GM18907 (cell line): ENCODE results near the gene CBFA2T3.
"Not testable (repeated sequence)": the region's sequence is repeated elsewhere in the genome, so short reads cannot be mapped to it uniquely, and the experiment has no call there.

Source experiments
- ATAC-seq: cut with Tn5 transposase; IDR thresholded peaks from one replicate; pipeline ENCODE4 v1.9.1; 2021; ENCODE audit warnings: mild to moderate bottlenecking, moderate library complexity; ENCODE audit not compliant: unreplicated experiment

CBFA2T3 gene

DNA sequence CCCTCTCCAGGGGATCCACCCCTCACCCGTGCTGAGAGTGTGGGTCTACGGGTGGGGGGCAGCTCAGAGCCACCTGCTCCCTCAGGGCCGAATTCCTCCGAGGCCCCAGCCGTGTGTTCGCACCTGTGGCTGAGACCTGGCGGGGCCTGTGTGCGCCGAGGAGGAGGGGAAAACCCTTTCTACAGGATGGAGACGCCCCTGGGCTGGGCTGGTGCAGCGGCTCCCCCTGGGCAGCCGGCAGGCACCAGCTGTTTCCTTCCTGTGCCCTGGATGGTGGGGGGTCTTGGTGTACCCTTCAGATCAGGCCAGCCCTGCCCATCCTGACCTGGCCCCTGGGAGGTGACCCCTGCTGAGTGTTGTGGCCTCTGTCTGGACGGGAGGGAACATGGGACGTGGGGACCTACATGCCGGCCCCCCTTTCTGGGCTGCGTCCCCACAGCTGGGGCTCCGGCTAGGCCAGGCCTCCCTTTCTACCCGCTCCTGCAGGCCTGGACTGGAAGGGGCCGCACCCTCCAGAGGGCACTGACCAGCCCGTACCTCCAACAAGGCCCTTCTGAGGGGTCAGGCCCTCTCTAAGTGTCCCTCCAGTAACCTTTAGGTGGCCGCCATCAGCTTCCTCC is 82.2 kb downstream of the CBFA2T3 start:
- no peak for ATAC-seq

GRCh38 chr16:88894266-88894665 is 82.7 kb downstream of the CBFA2T3 start:
- ATAC-seq = not testable (repeated sequence)

DNA sequence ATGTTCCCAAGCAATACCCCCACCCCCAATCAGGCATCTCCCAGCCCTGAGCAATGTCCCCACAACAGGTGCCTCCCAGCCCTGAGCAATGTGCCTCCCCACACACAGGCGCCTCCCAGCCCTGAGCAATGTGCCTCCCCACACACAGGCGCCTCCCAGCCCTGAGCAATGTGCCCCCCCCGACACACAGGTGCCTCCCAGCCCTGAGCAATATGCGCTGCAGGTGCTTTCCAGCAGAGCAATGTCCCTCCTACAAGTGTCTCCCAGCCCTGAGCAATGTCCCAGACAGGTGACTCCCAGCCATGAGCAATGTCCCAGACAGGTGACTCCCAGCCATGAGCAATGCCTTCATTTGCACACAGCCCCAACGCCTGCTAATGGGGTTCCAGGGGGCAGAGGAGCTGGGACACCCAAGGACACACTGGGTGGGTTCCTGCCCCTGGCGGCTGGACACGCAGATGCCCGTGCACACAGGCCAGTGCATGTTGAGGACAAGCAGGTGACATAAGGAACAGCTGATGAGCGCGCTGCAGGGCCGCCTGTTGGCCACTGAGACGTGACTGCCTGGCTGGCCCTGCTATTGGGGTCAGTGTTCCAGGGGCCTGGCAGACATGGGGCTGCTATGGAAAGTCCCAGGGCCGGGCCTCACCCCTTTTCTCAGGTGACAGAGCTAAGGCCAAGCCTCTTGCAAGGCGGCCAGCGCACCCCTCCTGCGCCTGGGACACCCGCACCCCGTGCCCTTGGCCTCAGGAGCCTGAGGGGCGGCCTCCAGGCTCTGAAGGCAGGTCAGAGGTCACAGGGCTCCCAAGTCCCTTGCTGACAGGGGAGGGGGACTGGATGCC is 83.7 kb downstream of the CBFA2T3 start:
- no peak for ATAC-seq

GRCh38 chr16:88892065-88892464 is 84.9 kb downstream of the CBFA2T3 start:
- no peak for ATAC-seq

DNA sequence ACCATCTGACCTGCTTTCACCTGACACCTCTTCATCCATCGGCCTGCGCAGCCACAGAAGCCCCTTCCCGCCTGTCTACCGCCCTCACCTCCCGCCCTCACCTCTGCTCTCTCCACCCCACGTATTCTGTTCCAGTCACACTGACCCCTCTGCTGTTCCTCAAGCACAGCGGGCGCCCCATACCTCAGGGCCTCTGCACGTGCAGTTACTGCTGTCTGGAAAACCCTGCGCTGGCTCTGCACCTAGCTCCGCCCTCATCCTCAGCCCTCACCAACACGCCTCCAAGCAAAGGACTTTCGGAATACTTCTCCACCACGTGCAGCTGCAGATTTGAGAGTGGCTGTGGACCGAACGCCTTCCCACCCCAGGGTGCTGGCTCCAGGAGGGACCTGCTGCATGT is 85.9 kb downstream of the CBFA2T3 start:
- no peak for ATAC-seq

DNA sequence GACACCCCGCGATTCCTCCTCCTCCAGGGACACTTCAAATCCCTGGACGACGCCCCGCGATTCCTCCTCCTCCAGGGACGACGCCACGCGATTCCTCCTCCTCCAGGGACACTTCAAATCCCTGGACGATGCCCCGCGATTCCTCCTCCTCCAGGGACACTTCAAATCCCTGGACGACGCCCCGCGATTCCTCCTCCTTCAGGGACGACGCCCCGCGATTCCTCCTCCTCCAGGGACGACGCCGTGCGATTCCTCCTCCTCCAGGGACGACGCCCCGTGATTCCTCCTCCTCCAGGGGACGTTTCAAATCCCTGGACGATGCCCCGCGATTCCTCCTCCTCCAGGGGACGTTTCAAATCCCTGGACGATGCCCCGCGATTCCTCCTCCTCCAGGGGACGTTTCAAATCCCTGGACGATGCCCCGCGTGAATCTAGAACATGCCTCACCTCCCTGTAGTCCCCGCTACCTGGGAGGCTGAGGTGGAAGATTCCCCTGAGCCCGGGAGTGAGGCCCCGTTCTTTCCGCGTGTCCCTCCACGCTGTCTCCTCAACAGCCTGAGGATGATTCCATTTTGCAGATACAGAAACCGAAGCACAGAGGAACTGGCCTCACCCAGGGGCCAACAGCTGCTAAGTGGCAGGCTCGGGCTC is 87.2 kb downstream of the CBFA2T3 start:
- ATAC-seq = not testable (repeated sequence)

DNA sequence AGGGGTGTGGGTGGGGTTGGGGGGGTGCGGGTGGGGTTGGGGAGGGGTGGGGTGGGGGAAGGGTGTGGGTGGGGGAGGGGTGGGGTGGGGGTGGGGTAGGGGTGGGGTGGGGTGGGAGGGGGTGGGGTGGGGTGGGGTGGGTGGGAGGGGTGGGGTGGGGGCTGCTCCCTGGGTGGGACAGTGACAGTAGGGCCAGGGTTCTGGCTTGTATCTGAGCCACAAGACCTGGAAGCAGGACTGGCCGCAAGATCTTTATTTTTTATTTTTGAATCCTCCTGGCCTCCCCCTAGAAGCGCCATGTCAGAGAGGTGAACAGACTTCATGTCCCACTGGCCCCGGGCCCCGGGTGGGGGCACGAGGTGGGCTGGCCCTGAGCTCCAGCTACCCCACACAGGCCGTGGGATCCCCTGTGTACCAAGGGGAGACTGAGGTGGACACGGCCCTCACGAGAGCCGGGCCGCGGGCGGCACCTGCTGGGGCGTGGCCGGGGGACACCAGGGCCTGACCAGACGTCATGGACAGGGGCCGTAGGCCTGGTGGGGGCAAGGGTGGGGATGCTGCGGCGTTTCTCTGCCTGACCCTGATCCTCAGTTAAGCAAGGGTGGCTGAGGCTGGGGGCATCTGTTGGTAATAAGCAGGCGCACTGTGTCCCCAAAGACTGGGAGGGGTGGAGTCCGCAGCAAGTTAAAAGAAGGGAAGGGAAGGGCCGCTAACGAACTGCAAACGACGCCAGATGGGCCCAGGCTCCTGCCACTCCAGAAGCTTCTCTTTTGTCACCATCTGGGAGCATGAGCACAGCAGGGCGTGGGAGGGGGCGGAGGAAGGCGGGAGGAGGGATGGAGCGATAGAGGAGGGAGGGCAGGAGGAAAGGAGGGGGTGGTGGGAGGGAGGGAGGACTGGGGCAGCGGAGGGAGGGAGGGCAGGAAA is 88.3 kb downstream of the CBFA2T3 start:
- no peak for ATAC-seq

- no peak for ATAC-seq
These were observed 89.0 kb downstream of the CBFA2T3 start for GRCh38 chr16:88888057-88888456.

DNA sequence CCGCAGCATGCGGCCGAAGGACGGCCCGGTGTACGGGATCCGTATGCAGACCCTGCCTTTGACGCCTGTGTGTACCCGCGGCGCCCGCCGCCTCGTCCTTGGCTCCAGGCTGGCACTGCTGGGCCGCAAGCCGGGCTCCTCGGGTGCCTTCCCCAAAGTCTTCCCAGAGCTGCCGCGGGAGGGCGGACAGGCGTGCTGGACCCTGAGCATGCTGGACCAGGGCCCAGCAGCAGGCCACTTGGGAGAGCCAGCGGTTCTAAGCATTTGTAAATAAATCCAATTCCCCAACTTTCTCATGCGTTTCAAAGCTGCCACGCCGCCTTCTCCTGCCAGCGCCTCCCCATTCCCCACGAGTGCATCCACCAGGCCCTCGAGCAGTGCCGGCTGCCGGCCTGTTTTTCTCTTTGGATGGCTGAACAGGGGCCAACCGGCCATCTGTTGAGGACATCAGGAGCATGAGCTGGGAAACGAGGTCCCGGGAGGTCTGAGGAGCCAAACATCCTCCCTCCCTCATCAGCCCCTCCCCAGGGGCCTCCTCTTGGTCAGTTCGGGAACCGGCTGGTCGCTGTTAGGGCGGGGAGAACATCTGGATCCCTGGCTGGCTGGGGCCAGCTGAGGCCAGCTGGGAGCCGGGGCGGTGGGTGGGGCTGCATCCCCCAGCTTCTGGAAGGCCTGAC is 90.0 kb downstream of the CBFA2T3 start:
- ATAC-seq = no peak

DNA sequence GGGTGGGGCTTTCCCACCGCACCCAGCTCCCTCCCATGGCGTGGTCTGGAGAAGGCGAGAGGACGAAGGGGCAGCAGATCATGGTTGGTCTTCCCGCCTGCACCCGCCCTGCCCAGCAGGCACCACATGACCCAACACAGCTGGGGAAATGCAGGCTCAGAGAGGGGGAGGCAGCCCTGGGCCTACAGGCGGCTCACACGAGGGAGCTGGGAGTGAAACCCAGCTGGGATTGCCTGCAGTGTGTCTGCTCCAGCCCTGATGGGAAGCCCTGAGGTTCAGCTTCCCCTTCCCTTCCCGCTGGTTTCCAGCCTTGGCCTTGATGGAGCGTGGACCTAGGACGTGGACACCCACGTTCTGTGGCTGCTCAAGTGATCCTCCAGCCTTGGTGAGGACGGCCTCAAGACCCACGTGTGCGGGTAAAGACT is 90.6 kb downstream of the CBFA2T3 start:
- ATAC-seq = no peak

GRCh38 chr16:88885693-88886280 is 91.2 kb downstream of the CBFA2T3 start:
- ATAC-seq = no peak

DNA sequence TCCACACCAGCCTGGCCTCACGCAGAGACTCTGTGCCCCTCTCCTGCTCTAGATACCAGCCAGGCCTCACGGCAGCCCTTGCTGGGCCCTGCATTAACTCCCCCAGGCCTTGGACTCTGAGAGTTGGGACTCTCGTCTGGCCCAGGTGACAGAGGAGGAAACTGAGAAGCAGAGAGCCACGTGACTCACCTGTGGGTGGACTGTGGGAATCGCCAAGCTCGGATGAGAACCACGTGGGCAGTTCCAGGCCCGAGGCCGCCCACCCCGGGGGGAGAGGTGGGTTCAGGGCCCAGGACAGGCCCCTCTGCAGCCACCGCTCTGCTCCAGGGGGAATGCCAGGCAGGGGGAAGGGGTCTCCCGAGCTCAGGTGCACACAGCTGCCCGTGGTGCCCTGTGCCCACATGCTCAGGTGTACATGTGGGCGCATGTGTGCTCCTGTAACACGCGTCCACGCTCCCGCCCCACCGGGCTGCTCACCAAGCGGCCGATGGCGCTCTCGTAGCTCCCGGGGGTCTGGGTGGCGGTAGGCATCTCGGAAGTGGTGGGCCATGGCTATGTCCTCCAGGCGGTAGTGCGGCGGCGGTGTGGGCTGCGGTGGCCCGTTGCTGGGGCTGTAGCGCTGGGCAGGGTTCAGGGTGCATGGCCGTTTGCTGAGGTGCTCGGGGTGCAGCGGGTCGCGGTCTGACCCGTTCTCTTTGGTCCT is 92.3 kb downstream of the CBFA2T3 start:
- no peak for ATAC-seq

GRCh38 chr16:88883946-88884345 is 93.1 kb downstream of the CBFA2T3 start:
- ATAC-seq = no peak

GRCh38 chr16:88883117-88883895 is 93.7 kb downstream of the CBFA2T3 start:
- ATAC-seq = no peak

- no peak for ATAC-seq
These were observed 94.5 kb downstream of the CBFA2T3 start for GRCh38 chr16:88882358-88883030.

GRCh38 chr16:88881675-88882357 is 95.2 kb downstream of the CBFA2T3 start:
- ATAC-seq = no peak

- ATAC-seq = no peak
These were observed 95.9 kb downstream of the CBFA2T3 start for GRCh38 chr16:88881007-88881615.
